HCT116 (cell line): ENCODE measurements around the gene HNF4A.

Source experiments
- CBX3 ChIP-seq: IDR thresholded peaks from 2 replicates; pipeline ENCODE4 v1.6.1; 2012; ENCODE audit warnings: low read depth
- CEBPB ChIP-seq: IDR thresholded peaks from 2 replicates; pipeline ENCODE4 v1.6.1; 2012; ENCODE audit warnings: low read depth
- EGR1 ChIP-seq: IDR thresholded peaks from 2 replicates; pipeline ENCODE4 v1.6.1; 2012; ENCODE audit warnings: low read depth
- EZH2 ChIP-seq: fragments of 200-600 bp; sonication (generic); IDR thresholded peaks from 2 replicates; pipeline ENCODE4 v1.6.1; 2017; ENCODE audit warnings: antibody characterized with exemption, mixed run types
- EZH2phosphoT487 ChIP-seq: fragments of 200-600 bp; IDR thresholded peaks from 2 replicates; pipeline ENCODE4 v1.6.1; 2018; ENCODE audit warnings: antibody characterized with exemption, borderline replicate concordance
- POLR2A ChIP-seq: IDR thresholded peaks from 2 replicates; pipeline ENCODE4 v1.7.0; 2011; ENCODE audit warnings: borderline replicate concordance; ENCODE audit not compliant: insufficient read depth, insufficient read length; ENCODE audit errors: extremely low read depth
- POLR2AphosphoS5 ChIP-seq: IDR thresholded peaks from 2 replicates; pipeline ENCODE4 v1.6.1; 2011; ENCODE audit warnings: mild to moderate bottlenecking, low read depth, low read length, moderate library complexity
- RAD21 ChIP-seq: IDR thresholded peaks from 2 replicates; pipeline ENCODE4 v1.6.1; 2012; ENCODE audit warnings: low read depth, mild to moderate bottlenecking
- YY1 ChIP-seq: IDR thresholded peaks from 2 replicates; pipeline ENCODE4 v1.6.1; 2011; ENCODE audit warnings: low read length, low read depth, moderate library complexity, mild to moderate bottlenecking; ENCODE audit not compliant: insufficient replicate concordance; ENCODE audit errors: extremely low read depth
- ZNF274 ChIP-seq: fragments of 200-500 bp; sonication (Bioruptor generic); IDR thresholded peaks from 2 replicates; pipeline ENCODE4 v1.6.1; 2014; ENCODE audit warnings: mild to moderate bottlenecking, low read depth, low read length, inconsistent platforms
- TF ChIP-seq, protein P1 (sequence below), 3 experiments: fragments of 200-600 bp in 1 of 3; sonication (generic) in 1 of 3; IDR thresholded peaks in 2 of 3; conservative IDR thresholded peaks in 1 of 3; 2 replicates each; pipeline ENCODE4 v1.5.1; 2012 to 2017; ENCODE audit warnings: low read depth in 2 of 3, low read length in 2 of 3, antibody characterized with exemption in 1 of 3, borderline replicate concordance in 1 of 3, control low read depth in 1 of 3, mild to moderate bottlenecking in 1 of 3, mixed read lengths in 1 of 3, mixed run types in 1 of 3, moderate library complexity in 1 of 3; ENCODE audit not compliant: insufficient read depth in 1 of 3
- TF ChIP-seq, protein P2 (sequence below): IDR thresholded peaks from 2 replicates; pipeline ENCODE4 v1.6.1; 2012
- TF ChIP-seq, protein P3 (sequence below): IDR thresholded peaks from 2 replicates; pipeline ENCODE4 v1.6.1; 2012

DNA sequence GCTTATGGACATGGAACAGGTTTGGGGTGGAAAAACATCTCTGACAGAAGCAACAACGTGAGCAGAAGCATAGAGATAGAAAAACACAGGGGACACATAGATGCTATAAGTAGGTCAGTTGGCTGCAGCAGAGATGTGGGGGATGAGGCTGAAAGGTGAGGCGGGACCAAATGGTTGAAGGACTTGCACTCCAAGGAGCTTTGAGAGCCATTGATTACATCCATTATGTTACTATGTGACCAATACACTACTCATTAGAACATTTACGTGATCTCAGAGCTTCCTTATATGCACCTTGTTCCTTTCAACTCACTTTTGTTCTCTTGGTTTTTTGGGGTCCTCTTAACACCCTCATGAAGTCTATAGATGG, 72.3 kb downstream of the HNF4A start:
- TF ChIP-seq, protein P1, sequence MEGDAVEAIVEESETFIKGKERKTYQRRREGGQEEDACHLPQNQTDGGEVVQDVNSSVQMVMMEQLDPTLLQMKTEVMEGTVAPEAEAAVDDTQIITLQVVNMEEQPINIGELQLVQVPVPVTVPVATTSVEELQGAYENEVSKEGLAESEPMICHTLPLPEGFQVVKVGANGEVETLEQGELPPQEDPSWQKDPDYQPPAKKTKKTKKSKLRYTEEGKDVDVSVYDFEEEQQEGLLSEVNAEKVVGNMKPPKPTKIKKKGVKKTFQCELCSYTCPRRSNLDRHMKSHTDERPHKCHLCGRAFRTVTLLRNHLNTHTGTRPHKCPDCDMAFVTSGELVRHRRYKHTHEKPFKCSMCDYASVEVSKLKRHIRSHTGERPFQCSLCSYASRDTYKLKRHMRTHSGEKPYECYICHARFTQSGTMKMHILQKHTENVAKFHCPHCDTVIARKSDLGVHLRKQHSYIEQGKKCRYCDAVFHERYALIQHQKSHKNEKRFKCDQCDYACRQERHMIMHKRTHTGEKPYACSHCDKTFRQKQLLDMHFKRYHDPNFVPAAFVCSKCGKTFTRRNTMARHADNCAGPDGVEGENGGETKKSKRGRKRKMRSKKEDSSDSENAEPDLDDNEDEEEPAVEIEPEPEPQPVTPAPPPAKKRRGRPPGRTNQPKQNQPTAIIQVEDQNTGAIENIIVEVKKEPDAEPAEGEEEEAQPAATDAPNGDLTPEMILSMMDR (IDR thresholded peaks at IDR 0.05 in 2 of 3, conservative IDR thresholded peaks at IDR 0.05 in 1 of 3; ENCODE audit: borderline replicate concordance in 1 of 3, insufficient read depth in 1 of 3, low read depth in 2 of 3, low read length in 2 of 3) = no peak
- TF ChIP-seq POLR2A (no peak), EZH2 (no peak), RAD21 (no peak), YY1 (no peak), EZH2phosphoT487 (no peak), CEBPB (no peak), POLR2AphosphoS5 (no peak), CBX3 (no peak), ZNF274 (no peak), EGR1 (no peak)
- TF ChIP-seq, protein P2, sequence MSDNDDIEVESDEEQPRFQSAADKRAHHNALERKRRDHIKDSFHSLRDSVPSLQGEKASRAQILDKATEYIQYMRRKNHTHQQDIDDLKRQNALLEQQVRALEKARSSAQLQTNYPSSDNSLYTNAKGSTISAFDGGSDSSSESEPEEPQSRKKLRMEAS = no peak
- TF ChIP-seq, protein P3, sequence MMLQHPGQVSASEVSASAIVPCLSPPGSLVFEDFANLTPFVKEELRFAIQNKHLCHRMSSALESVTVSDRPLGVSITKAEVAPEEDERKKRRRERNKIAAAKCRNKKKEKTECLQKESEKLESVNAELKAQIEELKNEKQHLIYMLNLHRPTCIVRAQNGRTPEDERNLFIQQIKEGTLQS = no peak
